ENCODE data around the gene CMSS1.

Gene CMSS1

DNA sequence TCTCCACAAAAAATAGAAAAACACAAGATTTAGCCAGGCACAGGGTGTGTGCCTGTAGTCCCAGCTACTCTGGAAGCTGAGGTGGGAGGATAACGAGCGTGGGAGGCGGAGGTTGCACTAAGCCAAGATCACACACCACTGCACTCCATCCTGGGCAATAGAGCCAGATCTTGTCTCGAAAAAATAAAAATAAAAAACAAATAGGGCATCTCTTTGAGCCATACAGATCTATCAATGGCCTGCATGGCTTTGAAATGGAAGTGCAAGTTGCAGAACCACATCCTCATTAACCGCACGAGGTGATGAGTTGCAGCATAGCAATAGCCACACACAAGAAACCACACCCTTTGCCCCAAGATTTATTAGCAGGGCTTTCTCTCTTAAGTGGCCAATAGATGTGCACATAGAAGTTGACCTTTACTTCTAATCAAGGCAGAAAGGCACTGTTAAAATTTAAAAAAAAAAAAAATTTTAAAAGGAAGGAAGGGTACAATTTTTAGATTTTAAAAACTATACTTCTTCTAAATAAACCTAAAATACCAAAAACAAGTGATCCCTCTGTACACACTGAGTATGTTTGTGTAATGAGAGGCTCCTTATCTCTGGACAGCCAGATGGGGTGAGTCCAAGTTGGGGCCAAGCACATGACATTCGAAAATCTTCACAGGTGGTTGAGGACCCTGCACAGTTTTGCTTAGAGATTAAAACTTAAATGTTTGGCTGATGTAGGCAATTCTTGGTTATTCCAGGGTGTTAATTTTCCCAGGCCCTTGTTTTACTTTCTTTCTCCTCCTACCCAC, 243.2 kb downstream of the CMSS1 start:
- Histone ChIP-seq H3K36me3 (ENCODE audit: control insufficient read depth in 1 of 2, insufficient read depth in 2 of 2, low read length in 2 of 2) (no peaks in the 10 kb centered on the region), H3K9ac (ENCODE audit: low read depth in 1 of 2, low read length in 2 of 2) (no peak overlapping the region), H3K4me1 (ENCODE audit: control insufficient read depth in 1 of 2, insufficient read depth in 2 of 2, low read length in 2 of 2) (no peaks in the 10 kb centered on the region), H3K27ac (ENCODE audit: low read depth, low read length) (no peak overlapping the region), H3K9me3 (ENCODE audit: control insufficient read depth in 1 of 2, low read length in 2 of 2) (no peaks in the 10 kb centered on the region), H3K27me3 (ENCODE audit: control insufficient read depth in 1 of 2, insufficient read depth in 2 of 2, low read length in 2 of 2) (no peaks in the 10 kb centered on the region), H3K4me3 (ENCODE audit: low read depth in 1 of 2, low read length in 2 of 2) (no peak overlapping the region)

GRCh38 chr3:100062665-100063064, 245.0 kb downstream of the CMSS1 start:
- Histone ChIP-seq H3K4me3 (ENCODE audit: low read depth in 1 of 2, low read length in 2 of 2) (no peak overlapping the region), H3K9me3 (ENCODE audit: control insufficient read depth in 1 of 2, low read length in 2 of 2) (no peaks in the 10 kb centered on the region), H3K36me3 (ENCODE audit: control insufficient read depth in 1 of 2, insufficient read depth in 2 of 2, low read length in 2 of 2) (no peaks in the 10 kb centered on the region), H3K27me3 (ENCODE audit: control insufficient read depth in 1 of 2, insufficient read depth in 2 of 2, low read length in 2 of 2) (no peaks in the 10 kb centered on the region), H3K27ac (ENCODE audit: low read depth, low read length) (no peak overlapping the region), H3K4me1 (ENCODE audit: control insufficient read depth in 1 of 2, insufficient read depth in 2 of 2, low read length in 2 of 2) (peaks cover 1 to 7% of the 10 kb centered on the region in 2 donors), H3K9ac (ENCODE audit: low read depth in 1 of 2, low read length in 2 of 2) (no peak overlapping the region)

DNA sequence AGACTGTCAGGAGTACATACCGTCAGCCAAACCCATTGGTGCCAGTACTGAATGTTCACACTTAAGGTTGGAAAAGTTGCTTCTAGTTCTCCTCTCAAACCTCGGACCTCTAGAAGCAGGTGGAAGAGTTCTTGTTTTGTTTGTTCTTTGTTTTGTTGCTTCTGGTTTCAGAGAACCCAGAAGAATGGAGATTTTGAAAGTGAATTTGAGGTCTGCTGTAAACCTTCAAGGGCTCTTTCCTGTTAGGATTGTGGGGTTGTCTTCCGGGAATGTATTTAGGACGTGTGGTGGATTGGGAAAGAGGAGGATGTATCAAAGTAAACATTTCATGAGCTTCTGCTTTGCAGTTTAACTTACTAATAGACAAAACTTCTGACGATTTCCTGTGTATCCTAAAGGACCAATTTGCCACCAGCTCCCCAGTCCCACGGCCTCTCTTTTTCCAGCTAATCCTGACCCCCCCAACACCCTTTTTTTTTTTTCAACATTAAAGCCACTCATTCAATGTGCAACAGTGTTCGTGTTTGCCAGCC, 246.3 kb downstream of the CMSS1 start:
- peak overlapping the region; percentile 1 for H3K27ac ChIP-seq (ENCODE audit: low read depth, low read length)
- no peak overlapping the region for H3K9ac ChIP-seq (ENCODE audit: low read depth in 1 of 2, low read length in 2 of 2)
- H3K4me1 ChIP-seq (ENCODE audit: control insufficient read depth in 1 of 2, insufficient read depth in 2 of 2, low read length in 2 of 2), result peaks cover 7 to 9% of the 10 kb centered on the region in 2 donors

DNA sequence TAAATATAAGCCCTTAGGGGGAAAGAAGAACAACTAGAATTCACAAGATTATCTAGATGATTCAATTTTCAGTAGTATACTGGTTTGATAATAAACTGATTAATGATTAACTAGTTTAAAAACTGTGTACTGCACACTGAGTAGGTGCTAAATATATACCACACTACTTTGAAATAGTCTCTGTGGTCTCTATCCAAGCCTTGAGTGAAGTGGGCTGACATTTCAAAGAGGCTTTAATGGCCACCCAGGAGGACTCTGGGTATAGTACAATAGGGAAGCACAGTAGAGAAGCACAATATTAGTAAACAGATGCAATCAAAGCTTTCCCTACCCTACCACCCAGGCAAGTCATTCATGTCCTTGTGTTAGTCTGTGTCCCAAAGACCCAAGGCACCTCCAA, 249.9 kb downstream of the CMSS1 start:
- Histone ChIP-seq H3K4me1 (ENCODE audit: control insufficient read depth in 1 of 2, insufficient read depth in 2 of 2, low read length in 2 of 2) (peaks cover 21 to 27% of the 10 kb centered on the region in 2 donors), H3K27me3 (ENCODE audit: control insufficient read depth in 1 of 2, insufficient read depth in 2 of 2, low read length in 2 of 2) (no peaks in the 10 kb centered on the region), H3K9ac (ENCODE audit: low read depth in 1 of 2, low read length in 2 of 2) (no peak overlapping the region), H3K36me3 (ENCODE audit: control insufficient read depth in 1 of 2, insufficient read depth in 2 of 2, low read length in 2 of 2) (no peaks in the 10 kb centered on the region), H3K4me3 (ENCODE audit: low read depth in 1 of 2, low read length in 2 of 2) (no peak overlapping the region), H3K27ac (ENCODE audit: low read depth, low read length) (no peak overlapping the region), H3K9me3 (ENCODE audit: control insufficient read depth in 1 of 2, low read length in 2 of 2) (no peaks in the 10 kb centered on the region)

More for the DNA sequence above, 246.3 kb downstream of the CMSS1 start:
- no peaks in the 10 kb centered on the region for H3K36me3 ChIP-seq (ENCODE audit: control insufficient read depth in 1 of 2, insufficient read depth in 2 of 2, low read length in 2 of 2)
- H3K4me3 ChIP-seq (ENCODE audit: low read depth in 1 of 2, low read length in 2 of 2), result no peak overlapping the region
- H3K9me3 ChIP-seq (ENCODE audit: control insufficient read depth in 1 of 2, low read length in 2 of 2), result no peaks in the 10 kb centered on the region
- no peaks in the 10 kb centered on the region for H3K27me3 ChIP-seq (ENCODE audit: control insufficient read depth in 1 of 2, insufficient read depth in 2 of 2, low read length in 2 of 2)

DNA sequence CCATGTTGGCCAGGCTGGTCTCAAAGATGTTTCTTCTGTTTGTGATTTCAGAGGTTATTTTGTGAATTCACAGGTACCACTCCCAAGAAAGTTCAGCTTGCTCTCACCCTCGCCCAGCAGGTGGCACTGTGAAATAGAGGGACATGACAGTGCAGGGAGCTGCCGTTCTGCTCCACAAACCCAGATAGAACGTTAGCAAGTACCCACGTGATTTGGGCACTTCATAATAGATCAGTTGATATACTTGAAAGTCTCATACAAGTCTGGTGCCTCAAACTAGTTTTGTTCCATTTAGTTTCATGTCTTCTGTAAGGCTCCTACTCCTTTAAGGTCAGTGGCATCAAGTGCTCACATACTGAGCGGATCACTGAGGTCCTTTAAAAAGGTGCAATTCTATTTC, 251.2 kb downstream of the CMSS1 start:
- H3K4me3 ChIP-seq (ENCODE audit: low read depth in 1 of 2, low read length in 2 of 2), result no peak overlapping the region
- no peak overlapping the region for H3K9ac ChIP-seq (ENCODE audit: low read depth in 1 of 2, low read length in 2 of 2)
- H3K4me1 ChIP-seq (ENCODE audit: control insufficient read depth in 1 of 2, insufficient read depth in 2 of 2, low read length in 2 of 2), result peaks cover 21 to 35% of the 10 kb centered on the region in 2 donors
- H3K36me3 ChIP-seq (ENCODE audit: control insufficient read depth in 1 of 2, insufficient read depth in 2 of 2, low read length in 2 of 2), result no peaks in the 10 kb centered on the region
- no peaks in the 10 kb centered on the region for H3K9me3 ChIP-seq (ENCODE audit: control insufficient read depth in 1 of 2, low read length in 2 of 2)
- H3K27ac ChIP-seq (ENCODE audit: low read depth, low read length), result no peak overlapping the region
- no peaks in the 10 kb centered on the region for H3K27me3 ChIP-seq (ENCODE audit: control insufficient read depth in 1 of 2, insufficient read depth in 2 of 2, low read length in 2 of 2)

DNA sequence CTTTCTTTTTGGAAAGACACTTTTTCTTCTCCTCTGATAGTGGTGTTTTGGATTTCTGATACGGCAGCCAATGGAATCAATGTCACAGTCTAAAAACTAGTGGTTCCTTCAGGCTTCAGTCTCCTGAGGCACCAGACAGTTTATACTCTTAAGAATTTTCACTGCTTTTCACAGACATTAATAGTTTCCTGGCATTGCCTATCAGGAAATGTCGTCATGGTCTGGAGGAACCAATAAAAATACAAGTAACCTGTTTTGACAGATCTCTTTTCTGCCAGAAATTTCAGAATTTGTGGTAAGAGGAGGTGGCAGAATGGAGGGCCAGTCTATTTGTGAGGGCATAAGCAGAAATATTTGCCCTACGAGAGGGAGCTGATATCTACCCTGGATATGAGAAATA, 251.8 kb downstream of the CMSS1 start:
- Histone ChIP-seq H3K4me3 (ENCODE audit: low read depth in 1 of 2, low read length in 2 of 2) (no peak overlapping the region), H3K36me3 (ENCODE audit: control insufficient read depth in 1 of 2, insufficient read depth in 2 of 2, low read length in 2 of 2) (no peaks in the 10 kb centered on the region), H3K9me3 (ENCODE audit: control insufficient read depth in 1 of 2, low read length in 2 of 2) (no peaks in the 10 kb centered on the region), H3K4me1 (ENCODE audit: control insufficient read depth in 1 of 2, insufficient read depth in 2 of 2, low read length in 2 of 2) (peaks cover 21 to 35% of the 10 kb centered on the region in 2 donors), H3K27me3 (ENCODE audit: control insufficient read depth in 1 of 2, insufficient read depth in 2 of 2, low read length in 2 of 2) (no peaks in the 10 kb centered on the region), H3K27ac (ENCODE audit: low read depth, low read length) (no peak overlapping the region), H3K9ac (ENCODE audit: low read depth in 1 of 2, low read length in 2 of 2) (no peak overlapping the region)

- peaks cover 36 to 47% of the 10 kb centered on the region in 2 donors for H3K4me1 ChIP-seq (ENCODE audit: control insufficient read depth in 1 of 2, insufficient read depth in 2 of 2, low read length in 2 of 2)
- H3K9me3 ChIP-seq (ENCODE audit: control insufficient read depth in 1 of 2, low read length in 2 of 2), result no peaks in the 10 kb centered on the region
- no peak overlapping the region for H3K27ac ChIP-seq (ENCODE audit: low read depth, low read length)
- H3K36me3 ChIP-seq (ENCODE audit: control insufficient read depth in 1 of 2, insufficient read depth in 2 of 2, low read length in 2 of 2), result no peaks in the 10 kb centered on the region
- no peaks in the 10 kb centered on the region for H3K27me3 ChIP-seq (ENCODE audit: control insufficient read depth in 1 of 2, insufficient read depth in 2 of 2, low read length in 2 of 2)
- H3K4me3 ChIP-seq (ENCODE audit: low read depth in 1 of 2, low read length in 2 of 2), result no peak overlapping the region
- no peak overlapping the region for H3K9ac ChIP-seq (ENCODE audit: low read depth in 1 of 2, low read length in 2 of 2)
These were observed 254.8 kb downstream of the CMSS1 start for GRCh38 chr3:100072326-100073048.

GRCh38 chr3:100073049-100073713, 255.5 kb downstream of the CMSS1 start:
- Histone ChIP-seq H3K27me3 (ENCODE audit: control insufficient read depth in 1 of 2, insufficient read depth in 2 of 2, low read length in 2 of 2) (no peaks in the 10 kb centered on the region), H3K9ac (ENCODE audit: low read depth in 1 of 2, low read length in 2 of 2) (peak overlapping the region in 1 of 2 donors; percentile 22), H3K4me1 (ENCODE audit: control insufficient read depth in 1 of 2, insufficient read depth in 2 of 2, low read length in 2 of 2) (peaks cover 31 to 48% of the 10 kb centered on the region in 2 donors), H3K27ac (ENCODE audit: low read depth, low read length) (peak overlapping the region; percentile 64), H3K9me3 (ENCODE audit: control insufficient read depth in 1 of 2, low read length in 2 of 2) (no peaks in the 10 kb centered on the region), H3K36me3 (ENCODE audit: control insufficient read depth in 1 of 2, insufficient read depth in 2 of 2, low read length in 2 of 2) (no peaks in the 10 kb centered on the region), H3K4me3 (ENCODE audit: low read depth in 1 of 2, low read length in 2 of 2) (peak overlapping the region in 1 of 2 donors; percentile 5)

DNA sequence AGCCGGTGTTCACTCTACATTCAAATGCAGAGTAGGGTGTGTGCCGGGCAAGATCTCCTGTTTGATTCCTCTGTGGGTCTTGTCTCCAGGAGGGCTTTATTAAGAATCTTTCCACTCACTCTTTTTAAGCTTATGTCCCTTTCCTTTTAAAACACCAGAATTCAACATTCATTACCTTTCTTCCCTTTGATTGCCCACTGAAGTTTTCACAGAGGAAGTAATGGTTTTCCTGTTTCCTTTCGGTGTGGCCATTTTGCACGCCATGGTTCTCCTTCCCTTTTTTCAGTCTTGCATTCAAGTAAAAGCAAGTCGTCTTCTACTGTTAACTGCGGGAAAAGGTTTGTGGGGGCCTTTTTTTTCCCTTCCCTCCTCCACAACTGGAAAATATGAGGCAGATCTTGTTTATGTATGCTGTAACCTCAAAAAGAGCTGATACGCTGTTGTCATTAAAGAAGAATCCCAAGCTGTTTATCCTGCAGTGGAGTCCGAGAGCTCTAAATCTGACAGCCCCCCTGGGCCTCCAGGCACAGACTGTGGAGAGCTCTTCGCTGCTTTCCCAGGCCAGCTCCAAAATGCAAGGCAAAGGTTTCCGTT, 256.1 kb downstream of the CMSS1 start:
- peaks cover 30 to 48% of the 10 kb centered on the region in 2 donors for H3K4me1 ChIP-seq (ENCODE audit: control insufficient read depth in 1 of 2, insufficient read depth in 2 of 2, low read length in 2 of 2)
- no peaks in the 10 kb centered on the region for H3K9me3 ChIP-seq (ENCODE audit: control insufficient read depth in 1 of 2, low read length in 2 of 2)
- peak overlapping the region in 1 of 2 donors; percentile 5 for H3K4me3 ChIP-seq (ENCODE audit: low read depth in 1 of 2, low read length in 2 of 2)
- H3K27ac ChIP-seq (ENCODE audit: low read depth, low read length), result peak overlapping the region; percentile 64
- H3K9ac ChIP-seq (ENCODE audit: low read depth in 1 of 2, low read length in 2 of 2), result peak overlapping the region in 1 of 2 donors; percentile 22
- H3K27me3 ChIP-seq (ENCODE audit: control insufficient read depth in 1 of 2, insufficient read depth in 2 of 2, low read length in 2 of 2), result no peaks in the 10 kb centered on the region
- H3K36me3 ChIP-seq (ENCODE audit: control insufficient read depth in 1 of 2, insufficient read depth in 2 of 2, low read length in 2 of 2), result no peaks in the 10 kb centered on the region
